Esophagus squamous epithelium (tissue), 4 donors: ENCODE measurements around the gene RAPGEF5.

ENCODE experiments used
- CTCF ChIP-seq, 6 experiments: fragments of 450-650 bp in 4 of 6; fragments of 200-600 bp in 2 of 6; sonication (generic) in 2 of 6; IDR thresholded peaks; one replicate each; pipeline ENCODE4 v1.5.1; 2016 to 2019; ENCODE audit warnings: antibody characterized with exemption in 6 of 6, mild to moderate bottlenecking in 4 of 6, moderate library complexity in 4 of 6
- POLR2A ChIP-seq, 4 donors: fragments of 450-650 bp; IDR thresholded peaks; one replicate each; pipeline ENCODE4 v1.6.1; 2017; ENCODE audit warnings: antibody characterized with exemption in 4 of 4, mild to moderate bottlenecking in 4 of 4, moderate library complexity in 3 of 4

DNA sequence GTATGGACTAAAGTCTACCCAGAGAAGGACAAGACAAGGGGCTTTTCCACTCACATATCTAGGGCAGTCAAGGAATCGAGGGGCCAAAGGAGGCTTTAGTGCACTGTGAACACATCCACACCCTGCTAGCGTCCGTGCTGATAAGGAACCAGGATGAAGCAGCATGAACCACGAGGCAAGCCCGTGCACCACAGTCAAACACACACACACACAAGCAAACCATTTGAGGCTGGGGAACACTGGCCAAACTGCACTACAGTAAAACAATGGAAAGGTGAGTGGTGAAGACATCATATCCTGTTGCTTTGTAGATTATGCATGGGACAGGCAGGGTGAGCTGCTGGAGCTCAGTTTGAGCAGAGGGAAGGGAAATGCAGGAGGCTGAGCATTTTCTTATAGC is 233.8 kb downstream of the RAPGEF5 start:
- no peak for TF ChIP-seq CTCF (IDR thresholded peaks at IDR 0.05)
- no peak for TF ChIP-seq POLR2A (IDR thresholded peaks at IDR 0.05)
